Lower leg skin (tissue), 3 donors: ENCODE results near the gene ZBED3.

Experiments
- CTCF ChIP-seq, 3 donors: fragments of 450-650 bp; IDR thresholded peaks; one replicate each; pipeline ENCODE4 v1.5.1; 2016; ENCODE audit warnings: antibody characterized with exemption in 3 of 3, mild to moderate bottlenecking in 3 of 3, moderate library complexity in 2 of 3
- POLR2A ChIP-seq, 2 donors: fragments of 450-650 bp; IDR thresholded peaks; one replicate each; pipeline ENCODE4 v1.6.1; 2016 to 2017; ENCODE audit warnings: antibody characterized with exemption in 2 of 2, mild to moderate bottlenecking in 1 of 2, moderate library complexity in 1 of 2

- TF ChIP-seq CTCF (IDR thresholded peaks at IDR 0.05) (no peak), POLR2A (IDR thresholded peaks at IDR 0.05) (no peak)
Measured at GRCh38 chr5:77103457-77103856, 16.4 kb upstream of the ZBED3 start.
